Measurements from ENCODE around the gene EXOC6B.

The EXOC6B gene

DNA sequence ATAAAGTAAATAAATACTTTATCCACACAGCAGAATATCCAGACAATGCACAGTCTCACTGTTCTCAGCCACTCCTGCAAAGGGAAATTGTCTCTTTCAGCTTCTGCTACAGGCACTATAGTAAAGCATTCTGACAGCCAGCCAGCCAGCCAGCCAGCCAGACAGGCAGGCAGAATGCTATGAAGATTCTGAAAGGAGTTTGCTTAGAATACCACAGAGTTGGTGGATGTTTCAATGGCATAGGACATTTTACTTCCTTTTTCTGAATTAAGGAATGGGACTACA, 562.1 kb downstream of the EXOC6B start:
- TF ChIP-seq, protein P1, sequence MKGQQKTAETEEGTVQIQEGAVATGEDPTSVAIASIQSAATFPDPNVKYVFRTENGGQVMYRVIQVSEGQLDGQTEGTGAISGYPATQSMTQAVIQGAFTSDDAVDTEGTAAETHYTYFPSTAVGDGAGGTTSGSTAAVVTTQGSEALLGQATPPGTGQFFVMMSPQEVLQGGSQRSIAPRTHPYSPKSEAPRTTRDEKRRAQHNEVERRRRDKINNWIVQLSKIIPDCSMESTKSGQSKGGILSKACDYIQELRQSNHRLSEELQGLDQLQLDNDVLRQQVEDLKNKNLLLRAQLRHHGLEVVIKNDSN (IDR thresholded peaks at IDR 0.05), result no peak
- no peak for TF ChIP-seq REST (IDR thresholded peaks at IDR 0.05; ENCODE audit: low read depth)
- no peak for TF ChIP-seq YY1 (IDR thresholded peaks at IDR 0.05; ENCODE audit: low read depth)
- no peak for TF ChIP-seq TEAD4 (IDR thresholded peaks at IDR 0.05)

- TF ChIP-seq NFIC (IDR thresholded peaks at IDR 0.05), result no peak
- no peak for TF ChIP-seq FOXM1 (IDR thresholded peaks at IDR 0.05; ENCODE audit: borderline replicate concordance, low read depth)
- TF ChIP-seq RAD21 (IDR thresholded peaks at IDR 0.05; ENCODE audit: low read depth), result no peak
- TF ChIP-seq CREB1 (IDR thresholded peaks at IDR 0.05; ENCODE audit: low read depth), result no peak
- TF ChIP-seq TCF12 (IDR thresholded peaks at IDR 0.05; ENCODE audit: low read depth), result no peak
- TF ChIP-seq EGR1 (IDR thresholded peaks at IDR 0.05), result no peak
These were observed 562.6 kb downstream of the EXOC6B start for GRCh38 chr2:72263043-72263775.

GRCh38 chr2:72261076-72261475, 564.8 kb downstream of the EXOC6B start:
- TF ChIP-seq NFIC (IDR thresholded peaks at IDR 0.05) (no peak), FOXM1 (IDR thresholded peaks at IDR 0.05; ENCODE audit: borderline replicate concordance, low read depth) (no peak), RAD21 (IDR thresholded peaks at IDR 0.05; ENCODE audit: low read depth) (no peak), TCF12 (IDR thresholded peaks at IDR 0.05; ENCODE audit: low read depth) (no peak), CEBPB (IDR thresholded peaks at IDR 0.05) (no peak), REST (IDR thresholded peaks at IDR 0.05; ENCODE audit: low read depth) (no peak), YY1 (IDR thresholded peaks at IDR 0.05; ENCODE audit: low read depth) (no peak), TEAD4 (IDR thresholded peaks at IDR 0.05) (no peak), ZBTB7A (IDR thresholded peaks at IDR 0.05; ENCODE audit: low read depth) (no peak), EP300 (IDR thresholded peaks at IDR 0.05; ENCODE audit: borderline replicate concordance) (no peak), TAF1 (IDR thresholded peaks at IDR 0.05; ENCODE audit: low read depth) (no peak), MAX (IDR thresholded peaks at IDR 0.05) (no peak)
- TF ChIP-seq, protein P1 (IDR thresholded peaks at IDR 0.05), result no peak

DNA sequence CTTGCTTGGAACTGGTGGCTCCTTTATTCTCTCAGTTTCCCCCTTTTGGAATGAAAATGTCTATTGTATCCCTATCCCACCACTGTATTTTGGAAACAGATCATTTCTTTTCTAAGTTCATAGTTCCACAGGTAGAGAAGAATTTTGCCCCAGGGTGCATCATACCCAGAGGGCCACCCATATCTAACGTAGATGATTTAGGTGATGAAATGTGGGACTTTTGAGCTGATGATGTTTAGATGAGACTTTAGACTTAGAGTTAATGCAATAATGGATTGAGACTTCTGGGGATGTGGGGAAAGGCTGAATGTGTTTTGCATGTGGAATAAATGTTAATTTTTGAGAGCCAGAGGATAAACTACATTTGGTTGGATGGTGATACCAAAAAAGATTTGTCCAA, 570.3 kb downstream of the EXOC6B start:
- TF ChIP-seq TEAD4 (IDR thresholded peaks at IDR 0.05) (no peak), TCF12 (IDR thresholded peaks at IDR 0.05; ENCODE audit: low read depth) (no peak), ZBTB7A (IDR thresholded peaks at IDR 0.05; ENCODE audit: low read depth) (no peak), FOXM1 (IDR thresholded peaks at IDR 0.05; ENCODE audit: borderline replicate concordance, low read depth) (no peak), YY1 (IDR thresholded peaks at IDR 0.05; ENCODE audit: low read depth) (no peak), REST (IDR thresholded peaks at IDR 0.05; ENCODE audit: low read depth) (no peak), CREB1 (IDR thresholded peaks at IDR 0.05; ENCODE audit: low read depth) (no peak)

DNA sequence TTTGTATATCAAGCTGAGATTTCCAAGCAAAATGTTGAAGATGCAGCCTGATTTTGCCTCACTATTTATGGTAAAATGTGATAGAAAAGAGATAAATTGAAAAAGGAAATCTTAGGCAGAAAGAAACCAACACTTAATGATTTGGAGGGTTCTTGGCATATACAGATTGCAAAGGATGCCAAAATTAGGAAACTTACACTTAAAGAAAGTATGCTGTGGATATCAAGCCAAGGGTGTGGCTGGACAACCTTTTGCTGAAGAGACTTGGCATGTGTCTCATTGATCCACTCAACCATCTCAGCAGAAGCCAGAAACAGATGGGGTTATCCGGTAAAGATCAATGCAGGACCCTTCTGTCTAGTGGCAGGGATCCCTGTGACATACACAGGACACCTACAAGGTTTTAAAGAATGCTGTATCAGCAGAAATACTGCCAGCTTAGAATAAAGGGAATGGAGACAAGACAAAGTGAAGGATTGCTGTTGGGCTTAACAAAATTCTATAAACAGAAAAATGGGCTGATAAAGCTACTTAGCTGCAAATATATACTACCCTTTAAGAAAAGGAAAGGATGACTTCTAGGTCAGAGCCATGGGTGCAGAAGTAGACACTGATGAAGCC, 570.9 kb downstream of the EXOC6B start:
- no peak for TF ChIP-seq RAD21 (IDR thresholded peaks at IDR 0.05; ENCODE audit: low read depth)
- TF ChIP-seq FOXM1 (IDR thresholded peaks at IDR 0.05; ENCODE audit: borderline replicate concordance, low read depth), result no peak
- no peak for TF ChIP-seq EGR1 (IDR thresholded peaks at IDR 0.05)
